Nephron (organoid): ENCODE results near the gene ZSCAN12.

Experiments used
- H3K27ac Mint-ChIP-seq, 3 experiments: 2 replicates each; pipeline ENCODE4 v1.8.0; 2020; ENCODE audit warnings: mixed read lengths in 3 of 3, mild to moderate bottlenecking in 2 of 3, moderate library complexity in 1 of 3
- H3K27me3 Mint-ChIP-seq: 2 replicates; pipeline ENCODE4 v1.8.0; 2021; ENCODE audit warnings: low read depth, mild to moderate bottlenecking, moderate library complexity, mixed read lengths
- H3K36me3 Mint-ChIP-seq: 2 replicates; pipeline ENCODE4 v1.8.0; 2020; ENCODE audit warnings: low read depth, mixed read lengths
- H3K4me1 Mint-ChIP-seq: 2 replicates; pipeline ENCODE4 v1.8.0; 2020; ENCODE audit warnings: mixed read lengths
- H3K4me3 Mint-ChIP-seq, 3 experiments: 2 replicates each; pipeline ENCODE4 v1.8.0; 2020; ENCODE audit warnings: mild to moderate bottlenecking in 3 of 3, mixed read lengths in 3 of 3, moderate library complexity in 2 of 3
- H3K9me3 Mint-ChIP-seq: 2 replicates; pipeline ENCODE4 v1.8.0; 2020; ENCODE audit warnings: mixed read lengths
- TF ChIP-seq, protein P1 (sequence below), 3 experiments: fragments of 200-600 bp; sonication (generic); IDR thresholded peaks; one replicate each; pipeline ENCODE4 v1.5.0; 2021; ENCODE audit warnings: antibody characterized with exemption in 3 of 3; ENCODE audit not compliant: unreplicated experiment in 3 of 3

ZSCAN12 gene

DNA sequence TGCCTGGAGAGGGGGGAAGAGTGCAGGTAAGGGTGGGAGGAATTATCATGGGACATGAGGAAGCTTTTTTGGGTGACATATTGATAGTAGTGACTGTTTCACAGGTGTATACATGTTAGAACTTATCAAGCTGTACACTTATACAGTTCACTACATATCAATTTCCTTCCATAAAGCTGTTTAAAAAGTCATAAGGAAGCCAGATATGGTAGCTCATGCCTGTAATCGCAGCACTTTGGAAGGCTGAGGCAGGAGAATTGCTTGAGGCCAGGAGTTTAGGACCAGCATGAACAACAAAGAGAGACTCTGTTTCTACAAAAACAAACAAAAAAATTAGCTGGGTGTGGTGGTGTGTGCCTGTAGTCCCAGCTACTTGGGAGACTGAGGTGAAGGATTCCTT, 21.7 kb downstream of the ZSCAN12 start:
- Mint-ChIP-seq H3K27ac (no peak overlapping the region), H3K9me3 (peaks cover 10% of the 10 kb centered on the region), H3K36me3 (peaks cover 83% of the 10 kb centered on the region), H3K4me3 (no peak overlapping the region), H3K27me3 (no peaks in the 10 kb centered on the region), H3K4me1 (peaks cover 4% of the 10 kb centered on the region)
- TF ChIP-seq, protein P1, sequence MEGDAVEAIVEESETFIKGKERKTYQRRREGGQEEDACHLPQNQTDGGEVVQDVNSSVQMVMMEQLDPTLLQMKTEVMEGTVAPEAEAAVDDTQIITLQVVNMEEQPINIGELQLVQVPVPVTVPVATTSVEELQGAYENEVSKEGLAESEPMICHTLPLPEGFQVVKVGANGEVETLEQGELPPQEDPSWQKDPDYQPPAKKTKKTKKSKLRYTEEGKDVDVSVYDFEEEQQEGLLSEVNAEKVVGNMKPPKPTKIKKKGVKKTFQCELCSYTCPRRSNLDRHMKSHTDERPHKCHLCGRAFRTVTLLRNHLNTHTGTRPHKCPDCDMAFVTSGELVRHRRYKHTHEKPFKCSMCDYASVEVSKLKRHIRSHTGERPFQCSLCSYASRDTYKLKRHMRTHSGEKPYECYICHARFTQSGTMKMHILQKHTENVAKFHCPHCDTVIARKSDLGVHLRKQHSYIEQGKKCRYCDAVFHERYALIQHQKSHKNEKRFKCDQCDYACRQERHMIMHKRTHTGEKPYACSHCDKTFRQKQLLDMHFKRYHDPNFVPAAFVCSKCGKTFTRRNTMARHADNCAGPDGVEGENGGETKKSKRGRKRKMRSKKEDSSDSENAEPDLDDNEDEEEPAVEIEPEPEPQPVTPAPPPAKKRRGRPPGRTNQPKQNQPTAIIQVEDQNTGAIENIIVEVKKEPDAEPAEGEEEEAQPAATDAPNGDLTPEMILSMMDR (IDR thresholded peaks at IDR 0.05; ENCODE audit: unreplicated experiment in 3 of 3): no peak

DNA sequence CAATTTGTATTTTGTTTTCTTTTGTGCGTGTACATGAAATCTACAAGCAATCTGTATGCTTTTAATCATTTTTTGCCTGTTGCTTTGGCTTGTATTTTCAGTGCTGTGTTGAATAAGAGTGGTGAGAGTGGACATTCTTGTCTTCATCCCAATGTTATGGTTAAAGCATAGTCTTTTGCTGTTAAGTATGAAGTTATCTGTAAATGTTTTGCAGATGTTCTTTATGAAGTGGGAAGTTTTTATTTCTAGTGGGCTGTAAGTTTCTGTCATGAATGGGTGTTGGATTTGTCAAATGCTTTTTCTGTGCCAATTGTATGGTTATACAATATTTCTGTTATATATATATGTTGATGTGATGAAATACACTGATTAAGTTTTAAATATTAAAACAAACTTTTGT, 25.6 kb downstream of the ZSCAN12 start:
- Mint-ChIP-seq H3K9me3 (peaks cover 4% of the 10 kb centered on the region), H3K4me1 (no peaks in the 10 kb centered on the region), H3K4me3 (no peak overlapping the region), H3K36me3 (peaks cover 45% of the 10 kb centered on the region), H3K27ac (no peak overlapping the region), H3K27me3 (no peaks in the 10 kb centered on the region)
- TF ChIP-seq, protein P1 (IDR thresholded peaks at IDR 0.05; ENCODE audit: unreplicated experiment in 3 of 3): no peak

DNA sequence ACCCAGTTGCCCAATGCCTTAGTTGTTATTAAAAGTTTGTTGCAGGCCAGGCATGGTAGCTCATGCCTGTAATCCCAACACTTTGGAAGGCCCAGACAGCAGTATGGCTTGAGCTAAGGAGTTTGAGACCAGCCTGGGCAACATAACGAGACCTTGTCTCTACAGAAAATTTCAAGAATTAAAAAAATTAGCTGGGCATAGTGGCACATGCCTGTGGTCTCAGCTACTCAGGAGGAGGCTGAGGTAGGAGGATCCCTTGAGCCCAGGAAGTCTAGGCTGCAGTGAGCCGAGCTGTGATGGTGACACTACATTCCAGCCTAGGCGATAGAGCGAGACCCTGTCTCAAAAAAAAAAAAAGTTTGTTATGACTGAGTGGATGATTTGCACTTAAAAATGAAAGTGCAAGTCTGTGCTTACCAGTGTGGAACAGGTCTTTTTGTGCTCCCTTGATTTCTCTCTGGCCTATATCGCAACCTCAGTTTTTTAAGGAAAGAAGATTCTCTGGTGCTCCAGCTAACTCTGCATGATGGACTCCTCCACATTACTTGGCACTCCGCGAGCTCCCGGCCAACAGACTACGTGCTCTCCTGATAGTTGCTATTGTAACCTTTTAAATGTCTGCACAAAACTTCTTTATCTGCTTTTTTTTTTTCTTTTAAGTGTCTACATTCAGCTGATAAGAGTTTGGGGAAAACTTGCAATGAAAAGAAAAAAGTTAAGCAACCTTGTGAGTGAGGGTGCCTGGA, 27.7 kb downstream of the ZSCAN12 start:
- no peaks in the 10 kb centered on the region for H3K27me3 Mint-ChIP-seq
- H3K4me1 Mint-ChIP-seq: no peaks in the 10 kb centered on the region
- H3K36me3 Mint-ChIP-seq: peaks cover 37% of the 10 kb centered on the region
- no peaks in the 10 kb centered on the region for H3K9me3 Mint-ChIP-seq
- no peak overlapping the region for H3K27ac Mint-ChIP-seq
- no peak overlapping the region for H3K4me3 Mint-ChIP-seq
- TF ChIP-seq, protein P1 (IDR thresholded peaks at IDR 0.05; ENCODE audit: unreplicated experiment in 3 of 3): no peak

DNA sequence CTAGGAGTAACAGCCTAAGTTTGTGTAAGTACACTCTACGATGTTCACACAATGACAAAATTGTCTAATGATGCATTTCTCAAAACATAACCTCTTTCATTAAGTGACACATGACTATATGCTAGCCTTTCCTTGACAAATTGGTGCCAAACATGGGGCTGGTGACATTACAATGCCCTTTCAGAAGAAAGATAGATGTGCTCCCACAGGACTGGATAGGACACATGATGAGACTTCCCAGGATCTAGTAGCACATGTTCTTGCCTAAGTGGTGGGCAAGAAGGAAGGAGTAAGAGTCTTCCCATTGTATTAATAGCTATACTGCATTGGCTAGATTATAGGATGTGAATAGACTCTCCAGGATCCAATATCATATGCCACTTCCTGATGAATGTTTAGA, 28.3 kb downstream of the ZSCAN12 start:
- Mint-ChIP-seq H3K4me1 (no peaks in the 10 kb centered on the region), H3K9me3 (no peaks in the 10 kb centered on the region), H3K27ac (no peak overlapping the region), H3K36me3 (peaks cover 40% of the 10 kb centered on the region), H3K27me3 (no peaks in the 10 kb centered on the region), H3K4me3 (no peak overlapping the region)
- TF ChIP-seq, protein P1 (IDR thresholded peaks at IDR 0.05; ENCODE audit: unreplicated experiment in 3 of 3): no peak

DNA sequence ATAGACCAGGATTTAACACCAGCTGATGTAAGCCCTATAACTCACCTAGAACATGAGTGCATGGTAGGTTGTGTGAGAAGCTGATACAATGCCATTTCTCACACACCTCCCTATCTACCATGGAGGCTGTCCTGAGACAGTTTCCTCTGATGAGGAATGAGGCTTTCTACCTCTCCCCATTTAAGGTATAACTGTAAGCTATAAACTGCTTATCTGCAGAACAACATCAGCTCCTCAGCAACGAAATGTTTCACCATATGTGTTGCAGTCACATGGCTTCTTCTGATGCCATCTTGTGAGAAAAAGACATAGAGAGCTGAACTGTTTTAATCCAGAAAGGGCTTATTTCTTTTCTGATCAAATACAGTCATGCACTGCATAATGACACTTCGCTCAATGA, 29.1 kb downstream of the ZSCAN12 start:
- Mint-ChIP-seq H3K9me3 (no peaks in the 10 kb centered on the region), H3K27ac (no peak overlapping the region), H3K4me3 (no peak overlapping the region), H3K4me1 (no peaks in the 10 kb centered on the region), H3K27me3 (no peaks in the 10 kb centered on the region), H3K36me3 (peaks cover 41% of the 10 kb centered on the region)
- TF ChIP-seq, protein P1 (IDR thresholded peaks at IDR 0.05; ENCODE audit: unreplicated experiment in 3 of 3): no peak

DNA sequence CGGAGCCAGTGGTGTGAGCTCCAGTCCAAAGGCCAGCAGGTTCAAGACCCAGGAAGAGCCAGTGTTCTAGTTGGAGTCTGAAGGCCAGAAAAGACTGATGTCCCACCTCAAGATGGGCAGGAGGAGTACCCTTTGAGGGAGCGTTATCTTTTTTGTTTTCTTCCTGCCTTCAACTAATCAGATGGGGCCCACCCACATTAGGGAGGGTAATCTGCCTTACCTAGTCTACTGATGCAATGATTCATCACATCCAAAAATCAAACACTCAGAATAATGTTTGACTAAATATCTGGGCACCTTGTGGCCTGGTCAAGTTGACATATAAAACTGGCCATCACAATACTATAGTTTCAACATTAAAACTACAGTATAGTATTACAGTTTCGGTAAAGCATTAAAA, 30.1 kb downstream of the ZSCAN12 start:
- H3K27me3 Mint-ChIP-seq: no peaks in the 10 kb centered on the region
- no peak overlapping the region for H3K27ac Mint-ChIP-seq
- TF ChIP-seq, protein P1 (IDR thresholded peaks at IDR 0.05; ENCODE audit: unreplicated experiment in 3 of 3): no peak
- H3K9me3 Mint-ChIP-seq: no peaks in the 10 kb centered on the region
- H3K4me1 Mint-ChIP-seq: no peaks in the 10 kb centered on the region
- H3K36me3 Mint-ChIP-seq: peaks cover 38% of the 10 kb centered on the region
- no peak overlapping the region for H3K4me3 Mint-ChIP-seq
